Vagina (tissue), 2 donors: ENCODE measurements around the gene GLMP. TPM values are rescaled to one million over a fixed set of nuclear protein-coding genes. Genes with fewer than 3 reads are reported as not detected.

Experiments
- DNase-seq, 2 donors: peaks; one replicate each; pipeline ENCODE4 v3.0.0-alpha.2; 2017; ENCODE audit errors: extremely low spot score in 2 of 2
- H3K27ac ChIP-seq: fragments of 200-600 bp; sonication (generic); one replicate; pipeline ENCODE4 v1.5.1; 2019
- H3K27me3 ChIP-seq: fragments of 200-600 bp; sonication (generic); one replicate; pipeline ENCODE4 v1.5.1; 2019
- H3K36me3 ChIP-seq, 2 donors: fragments of 200-600 bp; sonication (generic); one replicate each; pipeline ENCODE4 v1.5.1; 2017 to 2019
- H3K4me1 ChIP-seq: fragments of 200-600 bp; sonication (generic); one replicate; pipeline ENCODE4 v1.5.1; 2019
- H3K4me3 ChIP-seq, 2 donors: fragments of 200-600 bp; sonication (generic); 1 replicate in 1 of 2; 2 replicates in 1 of 2; pipeline ENCODE4 v1.5.1; 2016 to 2019
- H3K9me3 ChIP-seq: fragments of 200-600 bp; sonication (generic); one replicate; pipeline ENCODE4 v1.5.1; 2019
- POLR2A ChIP-seq, 2 donors: fragments of 450-650 bp; IDR thresholded peaks; one replicate each; pipeline ENCODE4 v1.6.1; 2017; ENCODE audit warnings: antibody characterized with exemption in 2 of 2, mild to moderate bottlenecking in 2 of 2, moderate library complexity in 2 of 2
- POLR2AphosphoS5 ChIP-seq, 2 donors: sonication (generic); formaldehyde crosslinking; IDR thresholded peaks; one replicate each; pipeline ENCODE4 v1.9.0; 2017; ENCODE audit warnings: antibody characterized with exemption in 2 of 2, mild to moderate bottlenecking in 2 of 2, low read depth in 1 of 2; ENCODE audit not compliant: insufficient read depth in 1 of 2
- intact Hi-C: fragments of 100-400 bp; cut with DNase I; formaldehyde crosslinking; loops from one replicate; pipeline ENCODE4 v1.15.1; 2023
- total RNA-seq: library from RNA; depleted of rRNA; stranded (reverse); fragments of >200 nt; gene quantifications from one replicate; pipeline ENCODE4 v1.2.3, GENCODE V29; 2016
- TF ChIP-seq, protein P1 (sequence below), 3 experiments: fragments of 450-650 bp in 2 of 3; fragments of 200-600 bp in 1 of 3; sonication (generic) in 1 of 3; IDR thresholded peaks; one replicate each; pipeline ENCODE4 v1.5.1; 2017 to 2019; ENCODE audit warnings: antibody characterized with exemption in 3 of 3, mild to moderate bottlenecking in 2 of 3, moderate library complexity in 2 of 3

Gene GLMP
- total RNA-seq, 1 donor from 2014 or later: 36.1 TPM

DNA sequence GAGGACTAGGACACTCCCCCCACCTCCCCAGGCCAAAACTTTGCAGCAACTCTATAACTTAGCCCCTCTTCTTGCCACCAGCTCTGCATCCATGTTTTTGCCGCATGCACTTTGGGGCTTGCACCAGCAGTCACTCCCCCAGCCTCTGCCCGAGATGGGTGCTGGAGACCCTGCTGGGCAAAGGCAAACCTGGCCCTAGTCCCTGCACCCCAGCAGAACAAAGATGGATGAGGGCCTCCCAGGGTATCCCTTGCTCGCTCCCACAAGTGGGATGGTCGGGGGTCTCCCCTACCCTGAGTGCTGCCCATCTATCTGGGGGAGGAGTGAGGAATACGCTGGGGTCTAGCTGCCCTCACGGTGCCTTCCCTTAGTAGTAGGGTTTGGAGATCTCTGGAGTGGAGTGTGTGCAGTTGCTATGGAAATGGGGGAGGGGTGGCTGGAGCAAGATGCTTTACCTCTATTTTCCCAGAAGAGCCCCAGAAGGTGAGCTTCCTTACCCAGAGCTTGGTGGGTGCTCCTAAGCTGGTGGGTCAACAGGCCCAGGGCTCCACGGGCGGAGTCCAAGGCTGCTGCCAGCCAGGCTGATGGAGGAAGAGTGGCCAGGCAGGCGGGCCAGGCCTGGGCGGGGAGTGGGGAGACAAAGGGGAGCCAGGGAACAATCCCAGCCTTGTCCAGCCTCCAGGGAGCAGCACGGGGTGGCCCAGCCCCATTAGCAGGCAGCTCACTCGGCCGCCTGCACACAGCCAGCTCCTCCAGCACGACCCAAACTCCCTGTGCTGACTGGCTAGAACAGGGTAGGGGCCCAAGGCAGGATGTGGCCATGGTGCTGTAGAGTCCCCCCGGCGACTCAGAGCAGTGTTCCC, 47.8 kb downstream of the GLMP start, which contains the start of gene PAQR6:
Gene PAQR6 (minus strand): TSS at position 597 of the 863 bp plus-strand sequence. CDS start 1,325 bp downstream, outside the sequence.
- H3K4me3 ChIP-seq: no peak within 1 kb of the TSS
- H3K9me3 ChIP-seq: no peaks in the 10 kb centered on the region
- no peaks in the 10 kb centered on the region for H3K27me3 ChIP-seq
- no peak within 1 kb of the TSS for H3K27ac ChIP-seq
- peaks cover 0 to 37% of the 10 kb centered on the region in 2 donors for H3K36me3 ChIP-seq
- H3K4me1 ChIP-seq: peaks cover 32% of the 10 kb centered on the region
- no peak for DNase-seq
- intact Hi-C loops: no loop called here
- TF ChIP-seq, protein P1, sequence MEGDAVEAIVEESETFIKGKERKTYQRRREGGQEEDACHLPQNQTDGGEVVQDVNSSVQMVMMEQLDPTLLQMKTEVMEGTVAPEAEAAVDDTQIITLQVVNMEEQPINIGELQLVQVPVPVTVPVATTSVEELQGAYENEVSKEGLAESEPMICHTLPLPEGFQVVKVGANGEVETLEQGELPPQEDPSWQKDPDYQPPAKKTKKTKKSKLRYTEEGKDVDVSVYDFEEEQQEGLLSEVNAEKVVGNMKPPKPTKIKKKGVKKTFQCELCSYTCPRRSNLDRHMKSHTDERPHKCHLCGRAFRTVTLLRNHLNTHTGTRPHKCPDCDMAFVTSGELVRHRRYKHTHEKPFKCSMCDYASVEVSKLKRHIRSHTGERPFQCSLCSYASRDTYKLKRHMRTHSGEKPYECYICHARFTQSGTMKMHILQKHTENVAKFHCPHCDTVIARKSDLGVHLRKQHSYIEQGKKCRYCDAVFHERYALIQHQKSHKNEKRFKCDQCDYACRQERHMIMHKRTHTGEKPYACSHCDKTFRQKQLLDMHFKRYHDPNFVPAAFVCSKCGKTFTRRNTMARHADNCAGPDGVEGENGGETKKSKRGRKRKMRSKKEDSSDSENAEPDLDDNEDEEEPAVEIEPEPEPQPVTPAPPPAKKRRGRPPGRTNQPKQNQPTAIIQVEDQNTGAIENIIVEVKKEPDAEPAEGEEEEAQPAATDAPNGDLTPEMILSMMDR (IDR thresholded peaks at IDR 0.05): no peak
- TF ChIP-seq POLR2AphosphoS5 (IDR thresholded peaks at IDR 0.05; ENCODE audit: insufficient read depth in 1 of 2, low read depth in 1 of 2) (no peak), POLR2A (IDR thresholded peaks at IDR 0.05) (no peak)

DNA sequence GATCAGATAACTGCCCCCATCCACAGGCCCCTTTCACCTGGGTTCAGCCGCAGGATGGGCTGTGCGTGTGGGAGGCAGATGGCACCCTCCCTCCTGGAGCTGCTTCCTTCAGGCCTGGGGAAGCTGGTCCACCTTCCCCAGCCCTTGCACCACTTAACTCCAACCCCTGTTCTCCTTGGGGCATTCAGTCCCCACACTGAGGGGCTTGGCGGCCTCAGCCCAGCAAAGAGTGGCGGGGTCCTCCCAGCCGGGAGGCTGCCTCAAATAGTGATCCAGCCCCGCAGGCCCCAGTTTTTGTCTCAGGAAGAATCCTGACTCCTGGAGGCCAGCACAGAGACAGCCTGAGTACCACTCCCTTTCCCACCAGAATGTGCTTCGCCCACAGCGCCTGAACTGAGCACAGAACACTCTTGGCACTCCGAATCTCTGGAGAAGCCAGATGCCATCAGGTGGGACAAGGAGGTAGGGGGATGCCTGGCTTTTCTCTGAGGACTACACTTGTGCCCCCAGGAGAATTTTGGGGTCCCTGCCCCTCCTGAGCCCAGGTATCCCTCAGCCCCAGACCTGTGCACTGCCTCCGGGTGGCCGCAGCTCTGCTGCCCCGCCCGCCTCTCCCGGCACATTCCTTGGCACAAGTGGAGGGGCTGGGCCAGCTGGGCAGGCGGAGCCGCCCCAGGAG, 48.6 kb downstream of the GLMP start:
- no peak for DNase-seq
- Histone ChIP-seq H3K27me3 (no peaks in the 10 kb centered on the region), H3K4me1 (peaks cover 32% of the 10 kb centered on the region), H3K9me3 (no peaks in the 10 kb centered on the region), H3K27ac (no peak overlapping the region), H3K36me3 (peaks cover 0 to 30% of the 10 kb centered on the region in 2 donors), H3K4me3 (no peak overlapping the region)
- intact Hi-C loops: no loop called here
- TF ChIP-seq POLR2AphosphoS5 (IDR thresholded peaks at IDR 0.05; ENCODE audit: insufficient read depth in 1 of 2, low read depth in 1 of 2) (no peak), POLR2A (IDR thresholded peaks at IDR 0.05) (no peak)
- TF ChIP-seq, protein P1 (IDR thresholded peaks at IDR 0.05): no peak

DNA sequence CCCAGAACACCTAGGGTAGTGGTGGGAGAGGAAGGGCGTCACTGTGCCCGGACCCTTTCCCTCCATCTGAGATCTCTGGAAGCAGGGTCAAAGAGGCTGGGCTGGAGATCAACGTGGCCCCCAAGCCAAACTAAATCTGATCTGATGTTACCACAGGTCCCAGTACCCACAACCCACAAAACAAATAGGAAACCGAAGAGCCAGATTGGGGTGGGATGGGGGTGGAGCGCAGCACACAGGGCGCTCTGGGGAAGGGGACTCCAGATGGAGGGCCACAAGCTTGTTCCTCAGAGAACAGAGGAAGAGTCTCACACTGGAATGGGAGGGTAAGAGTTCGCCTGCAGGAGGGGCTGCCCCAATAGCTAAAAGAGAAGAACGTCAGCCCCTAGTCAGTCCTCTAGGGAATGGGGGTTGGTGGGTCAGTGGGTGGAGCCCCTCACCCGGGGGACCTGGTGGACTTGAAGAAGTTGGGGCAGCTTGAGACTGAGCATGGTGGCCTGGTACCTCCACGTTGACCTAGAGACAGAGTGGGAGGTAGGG, 49.2 kb downstream of the GLMP start:
- Histone ChIP-seq H3K4me3 (peak overlapping the region; percentile 26 to 29), H3K4me1 (peaks cover 32% of the 10 kb centered on the region), H3K36me3 (peaks cover 0 to 23% of the 10 kb centered on the region in 2 donors), H3K27ac (no peak overlapping the region), H3K27me3 (no peaks in the 10 kb centered on the region), H3K9me3 (no peaks in the 10 kb centered on the region)
- intact Hi-C loops: no loop called here
- TF ChIP-seq, protein P1 (IDR thresholded peaks at IDR 0.05): no peak
- TF ChIP-seq POLR2A (IDR thresholded peaks at IDR 0.05): no peak
- DNase-seq: no peak

DNA sequence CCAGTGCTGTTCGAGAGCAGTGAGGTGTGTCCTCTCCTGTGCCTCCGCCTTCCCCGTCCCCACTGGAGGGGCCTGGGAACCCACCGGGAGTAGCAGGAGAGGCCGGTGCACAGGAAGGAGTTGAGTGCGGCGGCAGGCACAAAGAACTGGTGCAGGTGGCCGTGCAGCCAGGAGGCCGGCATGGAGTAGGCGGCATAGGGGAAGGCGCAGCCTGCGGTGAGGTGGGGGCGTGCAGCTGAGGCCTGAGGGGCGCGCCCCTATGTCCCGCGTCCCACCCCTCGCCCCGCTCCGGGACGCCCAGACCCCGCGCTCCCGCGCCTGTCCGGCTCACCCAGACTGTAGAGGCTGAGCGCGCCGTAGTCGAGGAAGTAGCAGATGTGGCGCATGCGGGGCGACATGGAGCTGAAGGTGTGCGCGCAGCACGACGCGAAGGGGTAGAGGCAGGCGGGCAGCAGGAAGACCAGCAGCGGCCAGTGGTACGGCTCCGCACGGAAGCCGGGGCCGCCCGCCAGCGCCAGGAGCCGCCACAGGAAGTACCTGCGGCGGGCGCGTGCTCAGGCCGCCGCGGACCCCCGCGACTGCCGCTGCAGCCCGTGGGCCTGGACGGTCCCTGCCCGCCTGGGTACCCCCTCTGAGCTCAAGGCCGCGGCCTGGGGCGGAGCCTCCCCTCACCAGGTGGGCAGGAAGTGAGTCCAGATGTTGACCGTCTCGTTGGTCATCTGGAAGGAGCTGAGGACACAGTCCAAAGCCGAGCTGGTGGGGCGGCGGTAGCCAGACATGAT, 49.8 kb downstream of the GLMP start:
- Histone ChIP-seq H3K4me3 (peak overlapping the region; percentile 26 to 29), H3K4me1 (peaks cover 32% of the 10 kb centered on the region), H3K27me3 (no peaks in the 10 kb centered on the region), H3K9me3 (no peaks in the 10 kb centered on the region), H3K27ac (no peak overlapping the region), H3K36me3 (peaks cover 0 to 18% of the 10 kb centered on the region in 2 donors)
- TF ChIP-seq, protein P1 (IDR thresholded peaks at IDR 0.05): no peak
- TF ChIP-seq POLR2AphosphoS5 (IDR thresholded peaks at IDR 0.05; ENCODE audit: insufficient read depth in 1 of 2, low read depth in 1 of 2): no peak
- no peak for TF ChIP-seq POLR2A (IDR thresholded peaks at IDR 0.05)
- DNase-seq: no peak
- intact Hi-C loops: no loop called here
